ENCODE results near the gene WLS.

Gene WLS

GRCh38 chr1:68217060-68217554 is 15.2 kb downstream of the WLS start:
- Histone ChIP-seq H3K4me3 (ENCODE audit: insufficient read depth, low read length, poor library complexity, severe bottlenecking) (no peak overlapping the region), H3K27ac (ENCODE audit: low read depth, low read length) (no peak overlapping the region), H3K9ac (ENCODE audit: low read length) (no peak overlapping the region), H3K9me3 (ENCODE audit: insufficient read depth, low read length) (no peaks in the 10 kb centered on the region), H3K4me2 (ENCODE audit: low read depth, low read length, poor library complexity, severe bottlenecking) (no peak overlapping the region), H3F3A (ENCODE audit: insufficient read depth) (no peaks in the 10 kb centered on the region), H2AFZ (ENCODE audit: low read depth, low read length, severe bottlenecking) (no peak overlapping the region), H3K9me2 (replicated peaks; ENCODE audit: insufficient read depth, low read length) (no peaks in the 10 kb centered on the region), H3K36me3 (ENCODE audit: low read length) (no peaks in the 10 kb centered on the region), H3K27me3 (ENCODE audit: low read length) (no peaks in the 10 kb centered on the region), H3K79me2 (ENCODE audit: insufficient read depth, low read length) (no peaks in the 10 kb centered on the region), H4K20me1 (ENCODE audit: low read depth, low read length) (no peaks in the 10 kb centered on the region)
- TF ChIP-seq CTCF (IDR thresholded peaks at IDR 0.05; ENCODE audit: insufficient read depth, low read length, poor library complexity, severe bottlenecking) (no peak), EZH2phosphoT487 (conservative IDR thresholded peaks at IDR 0.05; ENCODE audit: low read length) (no peak)

GRCh38 chr1:68216089-68216772 is 16.1 kb downstream of the WLS start:
- H2AFZ ChIP-seq (ENCODE audit: low read depth, low read length, severe bottlenecking), result no peak overlapping the region
- H3K27me3 ChIP-seq (ENCODE audit: low read length), result no peaks in the 10 kb centered on the region
- no peak overlapping the region for H3K9ac ChIP-seq (ENCODE audit: low read length)
- no peak overlapping the region for H3K4me2 ChIP-seq (ENCODE audit: low read depth, low read length, poor library complexity, severe bottlenecking)
- H3K9me3 ChIP-seq (ENCODE audit: insufficient read depth, low read length), result no peaks in the 10 kb centered on the region
- no peaks in the 10 kb centered on the region for H3F3A ChIP-seq (ENCODE audit: insufficient read depth)
- no peak for TF ChIP-seq EZH2phosphoT487 (conservative IDR thresholded peaks at IDR 0.05; ENCODE audit: low read length)
- no peak for TF ChIP-seq CTCF (IDR thresholded peaks at IDR 0.05; ENCODE audit: insufficient read depth, low read length, poor library complexity, severe bottlenecking)
- no peaks in the 10 kb centered on the region for H3K9me2 ChIP-seq (replicated peaks; ENCODE audit: insufficient read depth, low read length)
- no peak overlapping the region for H3K27ac ChIP-seq (ENCODE audit: low read depth, low read length)
- no peaks in the 10 kb centered on the region for H3K36me3 ChIP-seq (ENCODE audit: low read length)
- no peak overlapping the region for H3K4me3 ChIP-seq (ENCODE audit: insufficient read depth, low read length, poor library complexity, severe bottlenecking)
- H4K20me1 ChIP-seq (ENCODE audit: low read depth, low read length), result no peaks in the 10 kb centered on the region
- no peaks in the 10 kb centered on the region for H3K79me2 ChIP-seq (ENCODE audit: insufficient read depth, low read length)

- Histone ChIP-seq H3F3A (ENCODE audit: insufficient read depth) (no peaks in the 10 kb centered on the region), H2AFZ (ENCODE audit: low read depth, low read length, severe bottlenecking) (no peak overlapping the region), H3K4me2 (ENCODE audit: low read depth, low read length, poor library complexity, severe bottlenecking) (no peak overlapping the region), H3K27me3 (ENCODE audit: low read length) (no peaks in the 10 kb centered on the region), H3K4me3 (ENCODE audit: insufficient read depth, low read length, poor library complexity, severe bottlenecking) (no peak overlapping the region), H4K20me1 (ENCODE audit: low read depth, low read length) (no peaks in the 10 kb centered on the region), H3K79me2 (ENCODE audit: insufficient read depth, low read length) (no peaks in the 10 kb centered on the region), H3K27ac (ENCODE audit: low read depth, low read length) (no peak overlapping the region), H3K36me3 (ENCODE audit: low read length) (no peaks in the 10 kb centered on the region), H3K9ac (ENCODE audit: low read length) (no peak overlapping the region), H3K9me2 (replicated peaks; ENCODE audit: insufficient read depth, low read length) (no peaks in the 10 kb centered on the region), H3K9me3 (ENCODE audit: insufficient read depth, low read length) (no peaks in the 10 kb centered on the region)
- TF ChIP-seq EZH2phosphoT487 (conservative IDR thresholded peaks at IDR 0.05; ENCODE audit: low read length) (no peak), CTCF (IDR thresholded peaks at IDR 0.05; ENCODE audit: insufficient read depth, low read length, poor library complexity, severe bottlenecking) (no peak)
Observed at GRCh38 chr1:68213843-68214242, 18.5 kb downstream of the WLS start.

All from SU-DHL-6 (cell line).